Astrocyte of the cerebellum (primary cell): ENCODE measurements around the gene ITGB2.

Experiments
- DNase-seq: peaks from one replicate; pipeline ENCODE4 v3.0.0-alpha.2; 2011; ENCODE audit warnings: low read depth
- H3K4me3 ChIP-seq: 2 replicates; pipeline ENCODE4 v1.5.1; 2011; ENCODE audit warnings: mild to moderate bottlenecking, low read depth, low read length, moderate library complexity
- in situ Hi-C: cut with HindIII; loops from 2 replicates; pipeline ENCODE4 v1.10.0; 2017; ENCODE audit warnings: low sequenced_read_pairs
- TF ChIP-seq, protein P1 (sequence below): IDR thresholded peaks from 2 replicates; pipeline ENCODE4 v1.5.1; 2012; ENCODE audit warnings: low read length, low read depth, moderate library complexity, mild to moderate bottlenecking; ENCODE audit errors: missing control alignments

Gene ITGB2

DNA sequence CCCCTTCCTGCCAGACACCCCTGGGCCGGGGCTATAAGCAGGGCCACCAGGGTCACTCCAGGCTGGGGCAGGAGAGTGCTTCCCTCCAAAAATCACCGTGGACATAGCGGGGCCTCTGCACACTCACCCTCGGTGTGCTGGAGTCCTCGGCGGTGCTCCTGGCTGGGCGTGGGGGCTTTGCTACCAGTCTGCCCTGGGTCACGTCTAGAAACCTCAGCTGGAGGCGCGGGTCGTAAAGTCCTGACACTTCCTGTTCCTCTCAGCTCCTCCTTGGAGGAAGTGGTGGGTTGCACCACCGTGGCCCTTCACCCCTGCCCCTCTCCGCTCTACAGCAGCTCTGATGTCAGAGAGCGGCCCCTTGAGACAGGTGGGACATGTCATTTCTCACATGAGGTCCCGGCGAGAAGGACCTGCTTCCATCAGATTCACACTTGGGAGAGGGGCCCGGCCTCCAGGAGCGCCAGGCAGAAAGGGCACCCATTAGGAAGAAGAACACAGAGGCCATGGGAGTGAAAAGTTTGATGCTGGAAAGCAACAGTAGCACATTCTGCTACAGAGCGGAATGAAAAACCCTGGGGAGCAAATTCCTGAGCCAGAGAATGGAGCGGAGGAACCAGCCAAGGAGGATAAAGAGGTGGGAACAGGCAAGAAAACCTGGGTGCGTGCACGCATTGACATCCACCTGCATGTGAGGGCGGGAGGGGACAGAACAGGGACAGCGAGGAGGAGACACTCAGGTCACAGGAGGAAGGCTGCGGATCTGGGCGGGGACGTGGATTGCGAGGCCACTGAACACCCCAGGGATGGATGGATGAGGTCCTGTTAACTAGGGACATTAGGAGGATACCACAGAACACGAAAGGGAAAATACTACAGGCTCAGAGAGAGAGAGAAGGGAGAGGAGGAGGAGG is at the start of gene ITGB2:
Gene ITGB2, minus strand, starts transcription at position 206 of the 911 bp plus-strand sequence. CDS start 10,117 bp downstream, outside the sequence.
- no peak within 1 kb of the TSS for H3K4me3 ChIP-seq
- DNase-seq, result no peak
- in situ Hi-C loops, result no loop called here
- TF ChIP-seq, protein P1, sequence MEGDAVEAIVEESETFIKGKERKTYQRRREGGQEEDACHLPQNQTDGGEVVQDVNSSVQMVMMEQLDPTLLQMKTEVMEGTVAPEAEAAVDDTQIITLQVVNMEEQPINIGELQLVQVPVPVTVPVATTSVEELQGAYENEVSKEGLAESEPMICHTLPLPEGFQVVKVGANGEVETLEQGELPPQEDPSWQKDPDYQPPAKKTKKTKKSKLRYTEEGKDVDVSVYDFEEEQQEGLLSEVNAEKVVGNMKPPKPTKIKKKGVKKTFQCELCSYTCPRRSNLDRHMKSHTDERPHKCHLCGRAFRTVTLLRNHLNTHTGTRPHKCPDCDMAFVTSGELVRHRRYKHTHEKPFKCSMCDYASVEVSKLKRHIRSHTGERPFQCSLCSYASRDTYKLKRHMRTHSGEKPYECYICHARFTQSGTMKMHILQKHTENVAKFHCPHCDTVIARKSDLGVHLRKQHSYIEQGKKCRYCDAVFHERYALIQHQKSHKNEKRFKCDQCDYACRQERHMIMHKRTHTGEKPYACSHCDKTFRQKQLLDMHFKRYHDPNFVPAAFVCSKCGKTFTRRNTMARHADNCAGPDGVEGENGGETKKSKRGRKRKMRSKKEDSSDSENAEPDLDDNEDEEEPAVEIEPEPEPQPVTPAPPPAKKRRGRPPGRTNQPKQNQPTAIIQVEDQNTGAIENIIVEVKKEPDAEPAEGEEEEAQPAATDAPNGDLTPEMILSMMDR, result no peak

DNA sequence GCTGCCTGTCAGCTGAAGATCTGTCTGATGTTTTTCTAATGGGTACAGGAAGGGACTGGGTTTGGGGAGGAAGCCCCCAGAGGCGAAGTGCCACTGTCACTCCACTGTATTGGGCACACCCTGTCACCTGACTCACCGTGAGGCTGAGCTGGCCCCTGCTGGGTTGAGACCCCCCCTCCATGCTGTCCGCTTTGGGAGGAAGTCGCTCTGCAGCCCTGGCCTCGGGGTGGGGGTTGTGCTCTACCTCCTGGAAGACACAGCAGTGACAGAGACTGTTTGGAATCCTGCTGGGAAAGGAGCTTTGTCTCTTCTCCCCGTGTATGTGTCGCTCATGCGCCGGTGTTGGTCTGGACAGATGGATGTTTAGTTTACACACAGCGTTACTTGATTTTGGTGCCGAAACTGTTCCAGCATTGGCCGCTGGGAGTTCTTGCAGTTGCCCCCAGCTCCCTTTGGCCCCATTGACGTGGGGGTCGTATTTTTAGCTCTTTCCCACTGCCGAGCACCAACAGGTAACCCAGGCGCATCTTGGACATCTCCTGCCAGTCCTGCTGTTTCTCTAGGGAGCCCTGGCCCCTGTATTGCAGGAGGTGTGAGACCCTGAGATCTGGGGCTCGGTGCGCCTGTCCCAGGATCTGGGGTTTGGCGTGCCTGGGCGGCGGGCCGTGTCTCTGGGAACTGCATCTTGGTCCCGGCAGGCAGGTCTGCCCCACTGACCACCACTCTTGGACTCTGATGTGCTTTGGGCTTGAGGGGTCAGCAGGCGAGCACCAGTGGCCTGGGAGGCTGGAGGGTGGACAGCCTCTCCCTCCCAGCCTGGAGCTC is 49.4 kb upstream of the ITGB2 start:
- H3K4me3 ChIP-seq, result no peak overlapping the region

DNA sequence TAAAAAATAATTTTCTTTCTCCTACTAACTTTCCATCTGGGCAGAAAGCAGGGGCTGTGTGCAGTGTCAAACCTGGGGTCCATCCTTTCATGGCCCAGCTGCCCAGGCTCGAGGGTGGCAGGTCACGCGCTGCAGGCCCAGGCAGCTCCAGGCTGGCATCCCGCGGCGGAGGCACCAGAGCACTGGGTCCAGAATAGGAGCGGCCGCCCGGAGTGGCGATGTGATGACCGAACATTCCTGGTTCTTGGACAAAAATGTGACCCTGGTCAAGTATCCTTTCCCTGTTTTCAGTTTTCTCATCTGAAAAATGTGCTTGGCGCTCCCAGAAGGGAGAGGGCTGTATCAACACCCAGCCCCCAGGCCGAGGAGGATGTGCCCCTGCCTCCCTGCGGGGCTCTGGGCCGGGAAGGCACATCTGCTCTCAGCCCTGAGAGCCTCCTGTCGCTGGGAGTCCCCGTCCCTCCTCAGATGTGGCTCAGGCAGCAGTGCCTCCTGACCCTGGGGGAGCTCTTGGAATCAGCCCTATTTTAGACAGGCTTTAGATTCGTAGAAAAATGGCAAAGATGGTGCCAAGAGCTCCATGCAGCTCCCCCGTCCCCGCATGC is 48.5 kb upstream of the ITGB2 start:
- H3K4me3 ChIP-seq, result no peak overlapping the region
- no peak for DNase-seq
- in situ Hi-C loops, result no loop called here
- TF ChIP-seq, protein P1, result no peak

More for the DNA sequence above, 49.4 kb upstream of the ITGB2 start:
- TF ChIP-seq, protein P1, result no peak
- DNase-seq, result no peak
- in situ Hi-C loops, result no loop called here

DNA sequence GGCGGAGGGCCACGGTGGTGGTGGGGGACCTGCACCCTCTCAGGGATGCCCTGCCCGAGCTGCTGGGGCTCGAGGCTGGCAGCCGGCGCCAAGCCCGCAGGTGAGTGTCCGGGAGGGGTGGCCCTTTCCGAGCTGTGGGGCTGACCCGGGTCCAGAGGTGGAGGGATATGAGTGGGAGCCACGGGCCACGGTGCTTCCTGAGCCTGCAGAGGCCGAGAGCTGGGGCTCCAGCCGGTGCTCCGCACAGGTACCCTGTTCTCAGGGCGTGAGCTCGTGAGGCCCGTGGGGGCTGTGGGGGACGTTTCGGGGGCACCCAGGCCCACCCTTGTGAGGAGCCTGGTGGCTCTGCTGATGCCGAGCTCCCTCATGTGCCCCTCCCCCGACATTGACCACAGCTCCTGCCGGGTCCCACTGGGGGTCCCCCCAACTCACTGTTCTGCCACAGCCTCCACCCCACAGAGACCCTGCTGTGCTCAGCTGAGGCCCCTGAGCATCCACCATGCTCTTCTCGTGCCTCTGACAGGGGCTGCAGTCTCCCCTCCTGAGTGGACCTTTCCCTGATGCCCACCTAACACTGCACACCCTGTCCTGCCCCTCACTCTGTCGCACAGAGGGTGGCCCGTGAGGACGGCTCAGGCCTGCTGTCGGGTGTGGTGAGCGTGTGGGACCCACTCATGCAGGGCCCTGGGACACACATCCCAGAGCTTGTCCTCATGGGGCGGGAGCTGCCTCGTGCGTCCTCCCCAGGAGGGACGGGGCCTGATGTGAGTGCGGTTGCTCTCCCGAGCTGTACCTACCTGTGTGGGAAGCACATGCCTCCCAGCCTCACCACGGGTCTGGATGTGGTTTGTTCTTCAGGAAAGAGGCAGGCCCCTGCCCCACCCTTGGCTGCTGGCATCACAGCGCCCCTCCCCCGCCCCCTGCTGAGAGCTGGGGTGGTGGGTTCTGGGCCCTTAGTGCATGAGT is 46.7 kb upstream of the ITGB2 start:
- TF ChIP-seq, protein P1, result no peak
- DNase-seq, result no peak
- in situ Hi-C loops, result no loop called here
- H3K4me3 ChIP-seq, result no peak overlapping the region

DNA sequence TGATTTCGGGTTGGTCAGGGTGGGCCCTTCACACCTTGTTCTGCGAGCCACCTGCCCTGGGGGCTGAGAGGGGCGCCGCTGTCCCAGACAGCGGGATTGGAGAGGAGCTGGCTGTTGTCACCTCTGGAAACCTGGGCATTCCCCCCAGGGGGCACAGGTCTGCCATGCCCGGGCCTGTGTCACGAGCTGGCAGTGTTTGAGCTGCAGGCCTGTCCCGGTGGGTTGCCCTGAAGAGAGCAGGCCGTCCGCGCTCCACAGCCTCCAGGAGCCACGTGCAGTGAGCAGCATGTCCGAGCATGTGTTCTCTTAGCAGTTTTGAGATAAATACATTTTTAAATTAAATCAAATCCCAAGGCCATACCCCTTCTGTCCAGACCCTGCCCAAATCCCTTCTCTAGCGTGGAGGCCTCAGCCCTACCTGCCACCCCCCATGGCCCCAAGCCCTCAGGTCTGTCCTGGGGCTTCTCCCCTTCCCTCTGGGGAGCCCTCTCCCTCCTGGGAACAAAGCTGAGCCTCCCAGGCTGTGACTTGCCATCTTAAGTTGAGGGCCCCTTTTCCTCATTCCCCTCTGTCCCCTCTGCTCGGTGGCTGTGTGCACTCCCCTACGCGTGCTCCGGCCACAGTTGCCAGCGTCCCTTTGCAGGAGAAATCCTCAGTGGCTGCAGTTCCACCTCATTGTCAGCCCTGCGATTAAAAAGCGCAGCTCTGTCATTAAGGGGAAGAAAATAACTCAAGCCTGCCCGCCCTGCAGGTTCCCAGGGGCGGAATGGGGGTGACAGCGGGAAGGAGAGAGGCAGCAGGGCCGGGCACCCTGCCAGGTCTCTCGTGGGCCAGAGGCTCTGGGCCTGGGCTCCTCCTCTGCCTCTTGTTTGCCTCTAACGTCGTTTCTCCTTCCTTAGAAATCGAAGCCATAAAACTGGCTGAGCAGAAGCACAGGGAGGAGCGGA is 45.7 kb upstream of the ITGB2 start:
- TF ChIP-seq, protein P1, result no peak
- no peak overlapping the region for H3K4me3 ChIP-seq
- in situ Hi-C loops, result no loop called here
- no peak for DNase-seq
